GM23338 (cell line): ENCODE measurements around the gene PIAS4. TPM values are rescaled to one million over a fixed set of nuclear protein-coding genes. Genes with fewer than 3 reads are reported as not detected.
A peak's percentile ranks its signal among the peaks of the same experiment; 100 is the strongest.

Experiments
- ATAC-seq: fragments of 200-7000 bp; cut with Tn5 transposase; 3 replicates; pipeline ENCODE4 v1.9.1; 2020
- DNase-seq: peaks from one replicate; pipeline ENCODE4 v3.0.0-alpha.2; 2015; ENCODE audit warnings: low spot score
- H2AFZ ChIP-seq: fragments of 200-600 bp; sonication (generic); 2 replicates; pipeline ENCODE4 v1.8.0; 2016; ENCODE audit warnings: antibody characterized with exemption, mild to moderate bottlenecking, moderate library complexity
- H3F3A ChIP-seq: fragments of 200-600 bp; sonication (generic); replicated peaks from 2 replicates; pipeline ENCODE4 v1.8.0; 2017; ENCODE audit warnings: antibody characterized with exemption, mixed run types, low read depth
- H3K27ac ChIP-seq: fragments of 200-600 bp; sonication (generic); 2 replicates; pipeline ENCODE4 v1.6.1; 2016; ENCODE audit warnings: low read depth
- H3K27me3 ChIP-seq: fragments of 200-600 bp; sonication (generic); 2 replicates; pipeline ENCODE4 v1.8.0; 2016; ENCODE audit warnings: mild to moderate bottlenecking, mixed run types, moderate library complexity; ENCODE audit not compliant: insufficient read depth
- H3K36me3 ChIP-seq: fragments of 200-600 bp; sonication (generic); 2 replicates; pipeline ENCODE4 v1.8.0; 2016; ENCODE audit warnings: mild to moderate bottlenecking; ENCODE audit not compliant: insufficient read depth
- H3K4me1 ChIP-seq: fragments of 200-600 bp; sonication (generic); 2 replicates; pipeline ENCODE4 v1.8.0; 2016; ENCODE audit warnings: mild to moderate bottlenecking, moderate library complexity; ENCODE audit not compliant: insufficient read depth
- H3K4me2 ChIP-seq: fragments of 200-600 bp; sonication (generic); 2 replicates; pipeline ENCODE4 v1.7.1; 2017; ENCODE audit warnings: mixed run types
- H3K4me3 ChIP-seq: fragments of 200-600 bp; sonication (generic); 2 replicates; pipeline ENCODE4 v1.6.1; 2016; ENCODE audit warnings: mixed run types
- H3K79me2 ChIP-seq: fragments of 200-600 bp; sonication (generic); replicated peaks from 2 replicates; pipeline ENCODE4 v1.8.0; 2017; ENCODE audit warnings: mild to moderate bottlenecking; ENCODE audit not compliant: insufficient read depth
- H3K9me2 ChIP-seq: fragments of 200-600 bp; sonication (generic); 2 replicates; pipeline ENCODE4 v1.8.0; 2017; ENCODE audit not compliant: insufficient read depth
- H4K20me1 ChIP-seq: fragments of 200-600 bp; sonication (generic); replicated peaks from 2 replicates; pipeline ENCODE4 v1.8.0; 2017; ENCODE audit warnings: mild to moderate bottlenecking; ENCODE audit not compliant: insufficient read depth
- H3K27ac Mint-ChIP-seq: 2 replicates; pipeline ENCODE4 v1.8.0; 2020; ENCODE audit warnings: inconsistent platforms, mild to moderate bottlenecking, moderate library complexity, mixed read lengths
- H3K27me3 Mint-ChIP-seq: 3 replicates; pipeline ENCODE4 v1.8.0; 2022; ENCODE audit warnings: low read depth, mild to moderate bottlenecking, moderate library complexity, mixed read lengths, inconsistent platforms; ENCODE audit not compliant: insufficient read depth, poor library complexity
- H3K36me3 Mint-ChIP-seq: 3 replicates; pipeline ENCODE4 v1.8.0; 2021; ENCODE audit warnings: low read depth, mild to moderate bottlenecking, inconsistent platforms, moderate library complexity, mixed read lengths
- H3K4me1 Mint-ChIP-seq: 3 replicates; pipeline ENCODE4 v1.8.0; 2020; ENCODE audit warnings: mild to moderate bottlenecking, inconsistent platforms, mixed read lengths
- H3K4me3 Mint-ChIP-seq: 3 replicates; pipeline ENCODE4 v1.8.0; 2021; ENCODE audit warnings: moderate library complexity, mild to moderate bottlenecking, inconsistent platforms, mixed read lengths
- H3K9me3 Mint-ChIP-seq: 3 replicates; pipeline ENCODE4 v1.8.0; 2020; ENCODE audit warnings: moderate library complexity, mild to moderate bottlenecking, inconsistent platforms, mixed read lengths
- CTCF ChIP-seq, 2 experiments: fragments of 200-600 bp in 1 of 2; sonication (generic) in 1 of 2; conservative IDR thresholded peaks; 2 replicates each; pipeline versions ENCODE4 v1.5.1 to v1.6.1; 2016 to 2017; ENCODE audit warnings: antibody characterized with exemption in 2 of 2, low read depth in 2 of 2, mild to moderate bottlenecking in 2 of 2, moderate library complexity in 1 of 2
- EZH2phosphoT487 ChIP-seq: fragments of 200-600 bp; sonication (generic); IDR thresholded peaks from one replicate; pipeline ENCODE4 v1.8.1; 2018; ENCODE audit warnings: antibody characterized with exemption; ENCODE audit not compliant: unreplicated experiment
- JUNB ChIP-seq: IDR thresholded peaks from one replicate; pipeline ENCODE4 v1.6.1; 2016; ENCODE audit warnings: antibody characterized with exemption; ENCODE audit not compliant: unreplicated experiment
- STAT1 ChIP-seq: IDR thresholded peaks from one replicate; pipeline ENCODE4 v1.6.1; 2016; ENCODE audit warnings: antibody characterized with exemption; ENCODE audit not compliant: unreplicated experiment
- ZNF331 ChIP-seq: fragments of 250-450 bp; sonication (Bioruptor Pico); IDR thresholded peaks from 2 replicates; pipeline ENCODE4 v1.5.0; 2020; ENCODE audit warnings: low read depth, mild to moderate bottlenecking, moderate library complexity
- ZNF462 ChIP-seq: fragments of 250-450 bp; sonication (Bioruptor Pico); IDR thresholded peaks from 2 replicates; pipeline ENCODE4 v1.5.0; 2020; ENCODE audit warnings: mild to moderate bottlenecking, moderate library complexity
- polyA plus RNA-seq: library from polyadenylated mRNA; unstranded; fragments of >200 nt; fragmentation: Nextera tagmentation; extraction: Ambion mirVana; gene quantifications from 2 replicates; pipeline ENCODE4 v1.2.1, GENCODE V29; 2016
- total RNA-seq: library from RNA; depleted of rRNA; stranded (reverse); fragments of >200 nt; shearing (Covaris generic); gene quantifications from 2 replicates; pipeline ENCODE4 v1.2.3, GENCODE V29; 2014

Gene PIAS4
- total and polyA plus RNA-seq, 2 experiments from 2014 or later = 17.0 to 48.4 TPM

GRCh38 chr19:4077007-4077374, 69.5 kb downstream of the PIAS4 start (continued):
- no peak for TF ChIP-seq ZNF462 (CRISPR knock-in tag)
- no peak for TF ChIP-seq STAT1

GRCh38 chr19:4077800-4078684, 70.5 kb downstream of the PIAS4 start:
- H3F3A ChIP-seq = peaks cover 6% of the 10 kb centered on the region; the same call in 1 of the 2 replicates
- Mint-ChIP-seq H3K4me3 (peak overlapping the region; percentile 57; the same call in 1 of the 3 replicates), H3K27me3 (peaks cover 8% of the 10 kb centered on the region), H3K27ac (peak overlapping the region; percentile 84; the same call in 1 of the 2 replicates), H3K36me3 (no peaks in the 10 kb centered on the region), H3K9me3 (no peaks in the 10 kb centered on the region), H3K4me1 (peaks cover 13% of the 10 kb centered on the region)
- DNase-seq (peak; percentile 69), ATAC-seq (peak; percentile 74)
- H3K27ac ChIP-seq = no peak overlapping the region
- peak overlapping the region; percentile 91 for H2AFZ ChIP-seq
- peaks cover 18% of the 10 kb centered on the region for H3K4me1 ChIP-seq
- no peaks in the 10 kb centered on the region for H3K9me2 ChIP-seq
- H4K20me1 ChIP-seq = no peaks in the 10 kb centered on the region
- H3K27me3 ChIP-seq = no peaks in the 10 kb centered on the region
- peak overlapping the region; percentile 42 for H3K4me3 ChIP-seq
- H3K36me3 ChIP-seq = no peaks in the 10 kb centered on the region
- no peaks in the 10 kb centered on the region for H3K79me2 ChIP-seq
- peak overlapping the region; percentile 72 for H3K4me2 ChIP-seq
- TF ChIP-seq JUNB (no peak), EZH2phosphoT487 (no peak), ZNF462 (CRISPR knock-in tag) (no peak), ZNF331 (CRISPR knock-in tag) (no peak), CTCF (conservative IDR thresholded peaks at IDR 0.05; ENCODE audit: low read depth in 2 of 2) (no peak)
